DND-41 (cell line): Measurements from ENCODE around the gene MUC21.

ENCODE experiments used
- CTCF ChIP-seq: IDR thresholded peaks from 2 replicates; pipeline ENCODE4 v1.5.1; 2012; ENCODE audit warnings: borderline replicate concordance, low read length, moderate library complexity, mild to moderate bottlenecking; ENCODE audit not compliant: poor library complexity, severe bottlenecking; ENCODE audit errors: extremely low read depth
- EZH2 ChIP-seq: IDR thresholded peaks from 3 replicates; pipeline ENCODE4 v1.6.1; 2012; ENCODE audit warnings: borderline replicate concordance, low read depth, mild to moderate bottlenecking, moderate library complexity, low read length, inconsistent platforms; ENCODE audit not compliant: severe bottlenecking

DNA sequence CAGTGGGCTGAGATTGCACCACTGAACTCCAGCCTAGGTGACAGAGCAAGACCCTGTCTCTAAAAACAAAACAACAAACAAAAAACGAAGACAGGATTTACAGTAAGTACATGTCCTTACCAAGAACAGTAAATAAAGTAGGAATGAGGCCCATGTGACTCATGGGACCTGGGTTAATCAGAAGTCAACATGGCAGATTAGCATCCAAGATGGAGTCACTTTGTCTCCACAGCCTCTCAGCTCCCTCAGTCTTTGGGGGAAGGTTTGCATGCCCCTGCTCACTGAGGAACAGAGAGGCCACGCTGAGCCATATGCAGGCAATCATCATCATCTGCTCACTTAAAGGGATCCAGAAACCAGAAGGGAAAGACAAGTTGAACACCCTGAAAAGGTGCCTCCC lies 19.0 kb downstream of the MUC21 start:
- TF ChIP-seq EZH2: no peak
- no peak for TF ChIP-seq CTCF
